Fibroblast of the aortic adventitia (primary cell): ENCODE measurements around the gene COL11A2. TPM values are rescaled to one million over a fixed set of nuclear protein-coding genes. Genes with fewer than 3 reads are reported as not detected.

ENCODE experiments used
- DNase-seq: peaks from one replicate; pipeline ENCODE4 v3.0.0-alpha.2; 2010; ENCODE audit warnings: low read depth
- H3K4me3 ChIP-seq: 2 replicates; pipeline ENCODE4 v1.5.1; 2011; ENCODE audit warnings: low read depth, mild to moderate bottlenecking, control low read depth, low read length, moderate library complexity
- CTCF ChIP-seq: IDR thresholded peaks from 2 replicates; pipeline ENCODE4 v1.5.1; 2011; ENCODE audit warnings: mild to moderate bottlenecking, low read length, control low read depth, inconsistent platforms; ENCODE audit not compliant: insufficient read depth
- total RNA-seq: library from RNA; depleted of rRNA; stranded (reverse); fragments of >200 nt; gene quantifications from 2 replicates; pipeline ENCODE4 v1.2.3, GENCODE V29; 2012; ENCODE audit warnings: low replicate concordance

COL11A2 gene
- total RNA-seq, 1 donor, result 0.09 TPM

- no peak for DNase-seq
- no peak overlapping the region for H3K4me3 ChIP-seq
- TF ChIP-seq CTCF, result no peak
These were observed 28.7 kb downstream of the COL11A2 start for GRCh38 chr6:33163540-33163939.

GRCh38 chr6:33161354-33162331 lies 30.6 kb downstream of the COL11A2 start:
- peak overlapping the region; percentile 59 for H3K4me3 ChIP-seq
- peak; percentile 54 for DNase-seq
- TF ChIP-seq CTCF, result peak; percentile 96

- H3K4me3 ChIP-seq, result no peak overlapping the region
- peak; percentile 97 for DNase-seq
- TF ChIP-seq CTCF, result no peak
These were observed 31.4 kb downstream of the COL11A2 start for GRCh38 chr6:33160728-33161344.

- TF ChIP-seq CTCF, result no peak
- H3K4me3 ChIP-seq, result no peak overlapping the region
- no peak for DNase-seq
These were observed 32.2 kb downstream of the COL11A2 start for GRCh38 chr6:33160096-33160495.

- DNase-seq, result no peak
- TF ChIP-seq CTCF, result no peak
- no peak overlapping the region for H3K4me3 ChIP-seq
These were observed 35.3 kb downstream of the COL11A2 start for GRCh38 chr6:33156964-33157363.

GRCh38 chr6:33156561-33156960 lies 35.7 kb downstream of the COL11A2 start:
- TF ChIP-seq CTCF, result no peak
- no peak for DNase-seq
- no peak overlapping the region for H3K4me3 ChIP-seq
